ENCODE measurements around the gene AUTS2.

AUTS2 gene

DNA sequence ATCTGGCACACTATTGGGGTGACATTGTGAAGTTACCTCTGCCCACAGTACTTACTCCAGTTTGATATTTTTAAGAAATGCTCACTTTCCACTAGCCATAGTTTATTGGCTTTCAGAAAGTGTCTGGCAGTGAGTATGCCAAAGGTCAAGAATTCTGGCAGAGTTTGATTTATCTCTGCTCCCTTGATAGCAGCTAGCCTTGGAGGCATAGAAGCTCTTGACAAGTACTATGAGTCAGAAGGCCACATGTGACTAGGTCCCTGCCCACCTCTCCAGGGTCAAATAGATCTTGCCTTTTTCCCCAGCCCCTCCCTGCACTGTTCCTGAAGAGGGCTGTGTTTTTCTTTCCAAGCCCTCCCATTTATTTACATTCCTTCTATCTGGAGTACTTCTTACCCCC, 202.2 kb downstream of the AUTS2 start:
- peak; percentile 79 for DNase-seq

- no peak for DNase-seq
Observed at GRCh38 chr7:69801729-69802682, 203.7 kb downstream of the AUTS2 start.

GRCh38 chr7:69803699-69804516, 205.6 kb downstream of the AUTS2 start:
- DNase-seq: no peak

DNA sequence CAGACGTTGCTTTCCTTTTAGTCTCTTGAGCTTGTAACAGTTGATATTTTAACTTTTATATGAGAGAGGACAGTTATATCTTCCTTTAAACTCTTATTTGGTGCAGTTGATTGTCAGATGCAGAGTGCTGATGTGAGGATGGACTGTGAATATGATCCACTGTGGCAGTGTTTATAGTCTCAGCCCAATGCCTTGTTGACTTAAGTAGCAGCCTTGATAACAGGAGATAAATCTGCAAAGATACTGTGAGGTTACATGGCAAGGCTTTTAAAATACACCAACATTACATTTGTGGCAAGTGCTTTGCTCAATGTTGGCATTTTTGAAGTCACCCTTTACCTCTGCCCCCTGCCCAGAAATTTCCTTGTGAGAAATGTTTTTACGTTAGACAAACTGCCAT, 206.7 kb downstream of the AUTS2 start:
- DNase-seq: no peak

- no peak for DNase-seq
Observed at GRCh38 chr7:69808391-69808790, 210.1 kb downstream of the AUTS2 start.

DNA sequence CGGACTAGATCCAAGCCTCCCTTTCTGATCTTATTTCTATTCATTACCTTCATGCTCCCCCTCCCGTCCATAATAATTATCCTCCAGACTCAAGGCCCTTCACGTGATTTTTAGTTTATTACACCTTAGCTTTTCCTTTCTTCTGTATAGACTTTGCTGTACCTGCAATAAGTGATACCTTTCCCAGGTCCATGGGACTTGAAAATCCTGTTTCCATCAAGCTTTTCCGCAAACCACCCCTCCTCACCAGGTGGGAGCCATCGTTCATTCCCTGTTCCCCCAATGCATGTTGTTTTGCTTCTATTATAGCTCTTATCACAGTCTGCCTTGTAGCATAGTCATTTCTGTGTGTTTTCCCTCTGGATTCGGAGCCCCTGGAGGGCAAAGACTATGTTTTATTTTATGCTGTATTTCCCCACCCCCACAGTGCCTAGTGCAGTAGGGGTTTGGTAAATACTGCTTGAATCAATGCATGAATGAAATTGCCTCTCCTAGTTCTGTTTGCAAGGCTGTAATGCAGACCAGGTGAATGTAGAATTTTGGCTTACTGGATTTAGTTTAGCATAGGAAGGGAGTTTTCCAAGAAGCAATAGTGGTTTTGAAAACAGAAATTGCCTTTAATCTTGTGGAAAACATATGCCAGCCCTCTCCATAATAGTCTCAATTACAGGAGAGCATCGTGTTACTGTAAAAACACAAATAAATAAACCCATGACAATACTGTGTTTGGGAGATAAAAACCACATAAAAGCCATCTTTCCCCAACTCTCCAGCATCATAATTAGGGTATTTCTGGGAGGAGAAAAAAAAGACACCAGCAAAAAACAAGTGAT, 213.4 kb downstream of the AUTS2 start:
- no peak for DNase-seq

GRCh38 chr7:69812756-69813155, 214.5 kb downstream of the AUTS2 start:
- no peak for DNase-seq

GRCh38 chr7:69813637-69814240, 215.5 kb downstream of the AUTS2 start:
- DNase-seq: no peak

DNA sequence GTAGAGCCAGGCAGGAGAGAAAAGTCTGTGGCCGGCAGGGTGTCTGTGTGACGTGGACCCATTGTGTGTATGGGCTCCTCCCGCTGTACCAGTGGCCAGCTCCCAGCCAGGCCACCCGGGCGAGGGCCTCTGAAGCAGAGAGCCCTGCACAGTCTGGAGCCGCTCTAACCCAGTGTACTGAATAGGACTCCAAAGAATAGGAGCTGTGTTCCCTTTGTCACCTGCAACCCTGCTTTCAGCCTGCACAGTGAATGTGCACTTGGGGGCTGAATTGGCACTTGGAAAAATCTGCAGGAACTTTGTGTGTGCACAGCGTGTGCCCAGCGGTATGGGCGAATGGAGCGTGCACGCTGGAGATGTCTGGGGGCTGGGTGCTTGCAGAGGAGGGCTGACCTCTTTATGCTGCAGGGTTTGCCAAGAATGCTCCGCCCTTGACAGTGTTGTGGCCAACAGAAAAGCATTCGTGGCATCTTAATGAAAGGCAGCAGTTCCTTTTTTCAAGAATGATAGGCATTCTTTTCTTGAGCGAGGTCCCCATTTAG, 216.2 kb downstream of the AUTS2 start:
- DNase-seq: no peak

- no peak for DNase-seq
Observed at GRCh38 chr7:69816501-69816900, 218.2 kb downstream of the AUTS2 start.

GRCh38 chr7:69817121-69817520, 218.8 kb downstream of the AUTS2 start:
- DNase-seq: no peak

- DNase-seq: no peak
Observed at GRCh38 chr7:69817841-69818635, 219.8 kb downstream of the AUTS2 start.

DNA sequence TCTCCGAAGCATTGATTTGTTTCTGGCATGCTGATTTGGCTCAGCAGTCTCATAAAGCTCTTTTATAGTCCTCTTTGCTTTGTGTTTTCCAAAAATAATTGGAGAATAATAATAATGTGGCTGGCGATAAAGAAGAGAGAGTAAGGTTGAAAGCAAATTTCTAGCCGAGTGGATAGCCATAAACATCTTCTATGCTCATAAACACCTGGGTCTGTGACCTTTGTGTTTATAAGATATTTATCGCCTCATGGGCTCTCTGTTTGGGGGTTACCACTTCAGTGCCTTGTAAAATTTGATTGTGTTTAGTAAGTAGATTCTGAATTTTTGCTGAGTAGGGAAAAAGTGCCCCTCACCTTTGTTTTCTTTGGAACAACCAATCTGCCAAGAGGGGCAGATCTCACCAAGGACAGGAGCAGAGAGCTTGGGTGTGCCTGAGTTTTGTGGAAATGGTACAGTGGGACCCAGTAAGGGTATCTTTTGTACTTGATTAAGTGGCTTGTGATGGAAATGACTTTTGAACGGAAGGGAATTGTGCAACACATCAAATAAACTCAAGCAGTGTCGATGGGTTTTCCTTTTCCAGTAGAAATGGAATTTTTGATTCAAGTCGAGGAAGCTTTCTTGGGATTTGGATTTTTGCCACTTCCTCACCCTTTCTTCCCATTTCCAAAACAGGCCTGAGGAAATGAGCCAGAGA, 220.5 kb downstream of the AUTS2 start:
- DNase-seq: no peak

DNA sequence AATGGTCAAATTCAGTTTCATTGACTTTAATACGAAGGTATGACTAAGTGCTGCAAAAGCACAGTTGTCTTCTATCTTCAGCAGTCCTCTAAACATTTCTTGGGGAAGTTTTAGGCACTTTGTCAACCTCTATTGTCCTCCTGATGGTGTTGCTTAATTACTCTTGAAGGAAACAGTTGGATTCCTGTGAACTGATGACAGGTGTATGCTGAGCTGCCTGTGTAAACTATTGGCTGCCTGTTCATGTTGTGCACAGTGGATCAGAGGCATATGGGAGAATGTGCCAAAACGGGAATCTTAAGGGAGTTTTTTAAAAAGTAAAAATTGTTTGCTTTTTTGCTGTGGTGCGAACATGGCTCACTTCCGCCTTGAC, 221.0 kb downstream of the AUTS2 start:
- no peak for DNase-seq

GRCh38 chr7:69820479-69821192, 222.4 kb downstream of the AUTS2 start:
- DNase-seq: no peak

DNA sequence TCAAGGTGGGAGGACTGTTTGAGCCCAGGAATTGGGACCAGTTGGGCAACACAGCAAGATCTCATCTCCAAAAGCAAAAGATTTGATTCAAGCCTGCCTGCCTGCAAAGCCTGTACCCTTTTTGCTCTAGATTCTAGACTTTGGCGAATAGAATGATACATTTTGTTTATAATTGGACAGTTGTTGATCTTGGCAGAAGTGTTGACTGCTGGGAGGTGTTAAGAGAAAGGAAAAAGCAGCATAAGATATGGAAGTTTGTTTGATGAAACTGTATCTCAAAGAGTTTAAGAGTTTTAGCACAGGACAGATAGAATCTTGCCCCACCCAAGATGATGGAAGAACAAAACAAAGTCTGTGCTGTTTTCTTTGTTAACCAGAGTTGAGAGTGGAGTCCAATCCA, 224.1 kb downstream of the AUTS2 start:
- no peak for DNase-seq

GRCh38 chr7:69823151-69823744, 225.0 kb downstream of the AUTS2 start:
- no peak for DNase-seq

GRCh38 chr7:69825113-69825972, 227.1 kb downstream of the AUTS2 start:
- DNase-seq: no peak

GRCh38 chr7:69826283-69826682, 228.0 kb downstream of the AUTS2 start:
- DNase-seq: no peak
